ENCODE measurements around the gene ABCF3. TPM values are rescaled to one million over a fixed set of nuclear protein-coding genes. Genes with fewer than 3 reads are reported as not detected.
A peak's percentile ranks its signal among the peaks of the same experiment; 100 is the strongest.
"Not testable (repeated sequence)": the region's sequence is repeated elsewhere in the genome, so short reads cannot be mapped to it uniquely, and the experiment has no call there.

Gene ABCF3
- total RNA-seq, 1 donor from 2014 or later, result 35.1 TPM

DNA sequence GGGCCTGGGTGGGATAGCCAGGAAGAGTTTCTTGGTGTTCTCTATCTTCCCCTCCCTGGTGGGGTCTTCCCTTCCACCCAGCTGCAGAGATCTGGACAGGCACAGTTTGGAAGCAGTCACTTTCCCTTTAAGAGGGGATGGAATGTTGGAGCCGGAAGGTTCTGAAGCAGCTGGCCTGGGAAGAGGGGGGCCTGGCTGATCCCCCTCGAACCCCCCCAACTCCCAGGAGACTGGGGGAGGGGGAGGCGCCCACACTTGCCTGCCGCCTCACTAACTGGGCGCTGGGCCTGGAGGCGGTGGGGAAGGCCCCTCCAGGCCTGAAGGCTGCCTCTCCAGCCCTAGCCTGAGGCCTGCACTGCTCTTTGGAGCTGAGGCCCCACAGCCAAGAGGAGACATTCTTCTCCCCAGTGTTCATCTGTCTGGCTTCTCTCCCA lies 29.5 kb upstream of the ABCF3 start:
- DNase-seq (ENCODE audit: low read depth), result no peak
- peak overlapping the region; percentile 98 for H3K4me3 ChIP-seq (ENCODE audit: low read depth, low read length)
- TF ChIP-seq, protein P1, sequence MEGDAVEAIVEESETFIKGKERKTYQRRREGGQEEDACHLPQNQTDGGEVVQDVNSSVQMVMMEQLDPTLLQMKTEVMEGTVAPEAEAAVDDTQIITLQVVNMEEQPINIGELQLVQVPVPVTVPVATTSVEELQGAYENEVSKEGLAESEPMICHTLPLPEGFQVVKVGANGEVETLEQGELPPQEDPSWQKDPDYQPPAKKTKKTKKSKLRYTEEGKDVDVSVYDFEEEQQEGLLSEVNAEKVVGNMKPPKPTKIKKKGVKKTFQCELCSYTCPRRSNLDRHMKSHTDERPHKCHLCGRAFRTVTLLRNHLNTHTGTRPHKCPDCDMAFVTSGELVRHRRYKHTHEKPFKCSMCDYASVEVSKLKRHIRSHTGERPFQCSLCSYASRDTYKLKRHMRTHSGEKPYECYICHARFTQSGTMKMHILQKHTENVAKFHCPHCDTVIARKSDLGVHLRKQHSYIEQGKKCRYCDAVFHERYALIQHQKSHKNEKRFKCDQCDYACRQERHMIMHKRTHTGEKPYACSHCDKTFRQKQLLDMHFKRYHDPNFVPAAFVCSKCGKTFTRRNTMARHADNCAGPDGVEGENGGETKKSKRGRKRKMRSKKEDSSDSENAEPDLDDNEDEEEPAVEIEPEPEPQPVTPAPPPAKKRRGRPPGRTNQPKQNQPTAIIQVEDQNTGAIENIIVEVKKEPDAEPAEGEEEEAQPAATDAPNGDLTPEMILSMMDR (conservative IDR thresholded peaks at IDR 0.05; ENCODE audit: low read depth, low read length), result no peak

DNA sequence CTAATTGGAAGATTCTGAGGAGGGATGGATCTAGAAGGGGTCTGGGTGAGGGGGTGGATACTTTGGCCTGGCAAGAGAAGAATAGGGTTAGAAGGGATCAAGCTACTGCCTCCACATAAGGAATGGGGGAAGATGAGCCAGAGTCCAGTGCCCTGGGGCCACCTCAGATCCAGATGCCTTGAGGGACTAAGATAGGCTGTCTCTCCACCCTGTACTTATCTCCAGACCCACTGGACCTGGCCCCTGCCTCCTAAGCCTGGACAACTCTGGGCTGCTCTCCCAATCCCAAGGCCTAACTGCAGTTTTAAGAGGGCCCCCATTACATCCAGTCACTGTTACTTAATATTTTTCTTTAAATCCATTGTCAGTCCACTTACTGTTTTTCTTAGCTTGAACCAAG lies 28.8 kb upstream of the ABCF3 start:
- TF ChIP-seq, protein P1 (conservative IDR thresholded peaks at IDR 0.05; ENCODE audit: low read depth, low read length), result no peak
- peak overlapping the region; percentile 98 for H3K4me3 ChIP-seq (ENCODE audit: low read depth, low read length)
- no peak for DNase-seq (ENCODE audit: low read depth)

DNA sequence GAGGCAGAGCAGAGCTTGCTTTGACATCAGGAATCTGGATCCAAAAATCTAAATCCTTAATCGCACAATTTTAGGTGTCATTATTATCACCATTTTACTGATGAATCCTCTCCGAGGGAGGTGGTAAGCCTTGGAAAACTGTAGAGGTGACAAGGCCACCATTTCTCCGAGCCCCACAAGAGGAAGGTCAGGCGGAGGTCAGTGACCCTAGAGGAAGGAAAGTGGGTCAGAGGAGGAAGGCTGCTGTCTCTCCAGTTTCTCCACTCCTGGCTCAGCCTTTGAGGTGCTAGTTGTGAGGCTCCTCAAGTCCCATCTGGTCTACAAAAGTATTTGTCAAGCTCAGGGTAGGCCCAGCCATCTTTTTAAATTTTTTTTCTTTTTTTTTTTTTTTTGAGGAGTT lies 27.6 kb upstream of the ABCF3 start:
- H3K4me3 ChIP-seq (ENCODE audit: low read depth, low read length), result no peak overlapping the region
- TF ChIP-seq, protein P1 (conservative IDR thresholded peaks at IDR 0.05; ENCODE audit: low read depth, low read length), result no peak
- no peak for DNase-seq (ENCODE audit: low read depth)

DNA sequence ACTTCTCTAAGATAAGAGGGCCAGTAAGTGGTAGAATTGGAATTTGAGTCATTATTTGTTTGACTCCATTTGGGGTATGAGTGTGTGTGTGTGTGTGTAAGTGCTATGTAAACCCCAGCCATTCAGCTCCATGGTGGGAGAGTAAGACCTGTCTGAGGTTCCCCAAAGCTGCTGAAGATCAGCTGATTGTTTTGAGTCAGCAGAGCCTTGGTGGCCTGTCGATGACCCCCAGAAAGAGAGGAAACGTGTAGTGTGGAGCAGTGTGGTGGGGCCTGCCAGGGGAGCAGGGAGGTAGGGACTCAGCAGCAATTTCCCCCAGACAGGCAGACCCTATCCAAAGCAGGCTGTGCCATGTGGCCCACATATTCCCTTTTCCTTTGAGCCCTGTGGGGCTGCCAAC lies 25.5 kb upstream of the ABCF3 start:
- TF ChIP-seq, protein P1 (conservative IDR thresholded peaks at IDR 0.05; ENCODE audit: low read depth, low read length), result no peak
- DNase-seq (ENCODE audit: low read depth), result no peak
- no peak overlapping the region for H3K4me3 ChIP-seq (ENCODE audit: low read depth, low read length)

DNA sequence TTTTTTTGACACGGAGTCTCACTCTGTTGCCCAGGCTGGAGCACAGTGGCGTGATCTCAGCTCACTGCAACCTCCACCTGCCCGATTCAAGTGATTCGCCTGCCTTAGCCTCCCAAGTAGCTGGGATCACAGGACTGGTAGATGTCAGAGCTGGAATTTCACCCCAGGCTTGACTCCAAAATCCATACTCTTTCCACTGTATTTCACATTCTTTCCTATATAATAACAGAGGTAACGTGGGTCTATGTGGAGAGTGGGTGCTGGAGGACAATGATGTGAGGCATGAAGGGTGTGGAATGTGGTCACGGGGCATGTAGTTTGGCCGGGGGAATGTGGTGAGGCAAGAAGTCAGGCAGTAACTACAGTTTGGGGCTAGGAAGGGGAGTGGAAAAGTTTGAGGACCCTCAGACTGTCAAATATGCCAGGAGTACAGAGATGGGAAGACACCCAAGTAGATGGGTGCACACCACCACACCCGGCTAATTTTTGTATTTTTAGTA lies 23.4 kb upstream of the ABCF3 start:
- H3K4me3 ChIP-seq (ENCODE audit: low read depth, low read length); DNase-seq (ENCODE audit: low read depth): not testable (repeated sequence)

DNA sequence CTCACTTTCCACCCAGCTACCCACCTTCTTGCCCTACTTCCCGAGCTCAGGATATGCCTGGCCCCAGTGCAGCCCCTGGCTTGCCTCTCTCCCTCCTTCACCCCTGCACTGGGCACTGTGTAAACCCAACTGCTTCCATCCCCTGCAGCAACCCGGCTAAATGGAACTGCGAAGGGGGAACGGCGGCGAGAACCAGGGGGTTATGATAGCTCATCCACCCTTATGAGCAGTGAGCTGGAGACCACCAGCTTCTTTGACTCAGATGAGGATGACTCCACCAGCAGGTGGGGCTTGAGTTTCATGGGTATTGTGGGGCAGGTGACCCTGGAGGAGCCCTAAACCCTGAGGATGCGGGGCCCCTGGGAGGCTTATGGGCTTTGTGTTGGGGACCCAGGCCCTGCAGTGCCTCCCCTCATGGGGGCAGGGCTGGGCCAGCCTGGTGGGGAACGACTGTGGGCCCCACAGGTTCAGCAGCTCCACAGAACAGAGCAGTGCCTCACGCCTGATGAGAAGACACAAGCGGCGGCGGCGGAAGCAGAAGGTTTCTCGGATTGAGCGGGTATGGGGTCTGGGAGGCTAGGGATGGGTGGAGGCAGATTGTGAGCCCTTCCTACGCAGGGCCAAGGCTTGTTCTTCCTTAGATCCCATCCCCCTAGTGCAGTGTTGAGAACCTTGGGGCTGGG lies 21.2 kb upstream of the ABCF3 start:
- DNase-seq (ENCODE audit: low read depth), result no peak
- TF ChIP-seq, protein P1 (conservative IDR thresholded peaks at IDR 0.05; ENCODE audit: low read depth, low read length), result peak; percentile 2
- no peak overlapping the region for H3K4me3 ChIP-seq (ENCODE audit: low read depth, low read length)

DNA sequence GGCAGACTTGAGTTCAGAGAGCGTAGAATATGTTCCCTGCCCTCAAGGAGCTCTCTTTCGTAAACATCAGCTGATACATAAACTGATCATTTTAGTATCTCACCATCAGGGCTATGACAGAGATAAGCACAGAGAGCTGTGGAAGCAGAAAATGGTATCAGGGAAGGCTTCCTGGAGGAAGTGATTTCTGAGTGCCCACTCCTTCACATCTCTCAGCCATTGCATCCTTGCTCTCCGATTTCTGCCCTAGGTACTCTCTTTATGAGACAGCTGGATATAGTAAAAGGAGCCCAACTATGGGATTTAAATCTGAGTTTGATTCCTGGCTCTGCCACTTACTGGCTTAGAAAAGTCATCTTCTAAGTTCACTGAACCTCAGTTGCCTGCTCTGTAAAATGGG lies 20.5 kb upstream of the ABCF3 start:
- TF ChIP-seq, protein P1 (conservative IDR thresholded peaks at IDR 0.05; ENCODE audit: low read depth, low read length), result no peak
- DNase-seq (ENCODE audit: low read depth), result no peak
- H3K4me3 ChIP-seq (ENCODE audit: low read depth, low read length), result no peak overlapping the region

All from epithelial cell of proximal tubule (primary cell).